Heart left ventricle (tissue), 16 donors: ENCODE results near the gene MGST3. TPM values are rescaled to one million over a fixed set of nuclear protein-coding genes. Genes with fewer than 3 reads are reported as not detected.
A peak's percentile ranks its signal among the peaks of the same experiment; 100 is the strongest.
"Not testable (repeated sequence)": the region's sequence is repeated elsewhere in the genome, so short reads cannot be mapped to it uniquely, and the experiment has no call there.

Source experiments
- ATAC-seq, 4 donors: fragments of 200-7000 bp; cut with Tn5 transposase; one replicate each; pipeline ENCODE4 v1.9.1; 2020 to 2022; ENCODE audit warnings: moderate library complexity in 4 of 4, mild to moderate bottlenecking in 3 of 4, moderate number of reproducible peaks in 1 of 4
- DNase-seq, 5 donors: peaks; one replicate each; pipeline ENCODE4 v3.0.0-alpha.2; 2020
- H3K27ac ChIP-seq, 12 donors: fragments of 200-600 bp; sonication (generic) in 4 of 12; one replicate each; pipeline versions ENCODE4 v1.5.0 to v1.8.0; 2016 to 2022; ENCODE audit warnings: mild to moderate bottlenecking in 2 of 12
- H3K27me3 ChIP-seq, 9 donors: fragments of 200-600 bp; sonication (generic) in 2 of 9; one replicate each; pipeline versions ENCODE4 v1.5.1 to v1.8.0; 2016 to 2022; ENCODE audit warnings: mild to moderate bottlenecking in 3 of 9
- H3K36me3 ChIP-seq, 9 donors: fragments of 200-600 bp; sonication (generic) in 2 of 9; one replicate each; pipeline versions ENCODE4 v1.5.0 to v1.8.0; 2018 to 2022; ENCODE audit warnings: mild to moderate bottlenecking in 2 of 9
- H3K4me1 ChIP-seq, 12 donors: fragments of 200-600 bp; sonication (generic) in 4 of 12; one replicate each; pipeline versions ENCODE4 v1.5.0 to v1.8.0; 2016 to 2022; ENCODE audit warnings: mild to moderate bottlenecking in 3 of 12
- H3K4me3 ChIP-seq, 12 donors: fragments of 200-600 bp; sonication (generic) in 4 of 12; one replicate each; pipeline versions ENCODE4 v1.5.0 to v1.8.0; 2017 to 2022; ENCODE audit warnings: mild to moderate bottlenecking in 9 of 12, moderate library complexity in 4 of 12
- H3K9me3 ChIP-seq, 12 donors: fragments of 200-600 bp; sonication (generic) in 4 of 12; one replicate each; pipeline versions ENCODE4 v1.5.0 to v1.8.0; 2016 to 2022; ENCODE audit warnings: mild to moderate bottlenecking in 1 of 12
- CTCF ChIP-seq, 12 donors: fragments of 200-600 bp; sonication (generic) in 4 of 12; IDR thresholded peaks; one replicate each; pipeline versions ENCODE4 v1.5.0 to v1.8.0; 2018 to 2022; ENCODE audit warnings: antibody characterized with exemption in 12 of 12, mild to moderate bottlenecking in 5 of 12
- POLR2A ChIP-seq, 2 donors: fragments of 450-650 bp; IDR thresholded peaks; one replicate each; pipeline ENCODE4 v1.6.1; 2017; ENCODE audit warnings: antibody characterized with exemption in 2 of 2, mild to moderate bottlenecking in 2 of 2, moderate library complexity in 2 of 2
- WGBS, 4 donors: extraction: QIAGEN DNeasy Blood & Tissue Kit in 2 of 4; methylation state at CpG; one replicate each; pipeline versions ENCODE4 v1.1.5 to v1.1.7; 2013 to 2018; 5-methylcytosine and 5-hydroxymethylcytosine counted together
- intact Hi-C, 10 donors: fragments of 100-400 bp; cut with DNase I; formaldehyde crosslinking; loops; one replicate each; pipeline versions ENCODE4 v1.11.1 to v1.14.2; 2022
- polyA plus RNA-seq, 2 donors: library from polyadenylated mRNA; stranded (reverse); fragments of 200-250 nt; gene quantifications; one replicate each; pipeline ENCODE4 v1.2.3, GENCODE V29; 2013
- total RNA-seq, 9 donors: library from RNA; depleted of rRNA in 2 of 9; stranded (reverse); fragments of >200 nt in 2 of 9; fragmentation: NEBNext Ultra II Directional in 3 of 9; extraction: Animal tissue kit (Norgen Biotek cat#: 25700) in 3 of 9; gene quantifications; one replicate each; pipeline versions ENCODE4 v1.1.0 to v1.2.4, GENCODE V29; 2016 to 2023
- donor health status: ischemic (EF 13 %, LVEDD 7.1; RV severe dilation, severe dysfunction).
- donor health status: healthy with polysubstance abuse.
- donor health status: DM: no; HTN: yes; CAD: no.
- donor health status: DM: no; HTN: no; CAD: no.
- donor health status: ischemic (EF 25% LVEDD 6.9; RV normal size, moderate dysfunction).
- donor health status: ischemic (EF 25% LVEDD 5.7; RV mildly dilated, moderate dysfunction).
- donor health status: healthy.
- donor health status: DM: yes; HTN: yes; CAD: no.
- donor health status: ischemic (EF 35%, LVEDD 5.7; RV mildly dilated, moderate dysfunction).
- donor health status: nonischemic (EF 11% LVEDD 7.7; RV severe dilation, severe dysfunction).
- donor health status: DM: yes; HTN: yes; CAD: no.
- donor health status: PGD.
- donor health status: ischemic (EF 29% LVEDD 5.4; RV normal size, mild dysfunction).
- donor health status: nonischemic (EF 23%, LVEDD 6.1; RV moderate dilation, normal function).

Gene MGST3
- total and polyA plus RNA-seq, 11 donors: 399 to 1,314 (median 747) TPM

GRCh38 chr1:165647970-165648369, 16.9 kb downstream of the MGST3 start:
- H3K27ac ChIP-seq: peak overlapping the region in 4 of 12 donors; percentile 2 to 25 (median 14)
- TF ChIP-seq CTCF (IDR thresholded peaks at IDR 0.05) (no peak), POLR2A (IDR thresholded peaks at IDR 0.05) (no peak)
- peaks cover 9 to 77% (median 40%) of the 10 kb centered on the region in 12 donors for H3K4me1 ChIP-seq
- ATAC-seq (peak; percentile 40 to 62 (median 44)), DNase-seq (peak in 1 of 5 donors; percentile 43)
- H3K36me3 ChIP-seq: peaks cover 0 to 54% (median 35%) of the 10 kb centered on the region in 9 donors
- WGBS, 4 donors: 50 to 62% (median 60%) methylated on average over 4 of the region's 4 CpGs
- intact Hi-C loops: no loop called here
- no peak overlapping the region for H3K4me3 ChIP-seq
- H3K27me3 ChIP-seq: no peaks in the 10 kb centered on the region
- no peaks in the 10 kb centered on the region for H3K9me3 ChIP-seq

- WGBS, 4 donors: 61 to 72% (median 66%) methylated on average over 7 of the region's 7 CpGs
- TF ChIP-seq POLR2A (IDR thresholded peaks at IDR 0.05) (no peak), CTCF (IDR thresholded peaks at IDR 0.05) (no peak)
- ATAC-seq (peak in 3 of 4 donors; percentile 36 to 59 (median 42)), DNase-seq (no peak)
- no peaks in the 10 kb centered on the region for H3K9me3 ChIP-seq
- peaks cover 0 to 65% (median 45%) of the 10 kb centered on the region in 9 donors for H3K36me3 ChIP-seq
- no peak overlapping the region for H3K27ac ChIP-seq
- intact Hi-C loops: no loop called here
- H3K4me3 ChIP-seq: no peak overlapping the region
- no peaks in the 10 kb centered on the region for H3K27me3 ChIP-seq
- H3K4me1 ChIP-seq: peaks cover 9 to 75% (median 40%) of the 10 kb centered on the region in 12 donors
Observed at GRCh38 chr1:165648919-165649572, 18.0 kb downstream of the MGST3 start.

GRCh38 chr1:165650981-165651625, 20.1 kb downstream of the MGST3 start:
- Histone ChIP-seq H3K27me3 (no peaks in the 10 kb centered on the region), H3K4me3 (no peak overlapping the region), H3K36me3 (peaks cover 2 to 77% (median 66%) of the 10 kb centered on the region in 9 donors), H3K27ac (peak overlapping the region in 1 of 12 donors; percentile 13), H3K4me1 (peaks cover 3 to 60% (median 28%) of the 10 kb centered on the region in 12 donors), H3K9me3 (no peaks in the 10 kb centered on the region)
- intact Hi-C loops: no loop called here
- WGBS, 4 donors: 86 to 88% (median 87%) methylated on average over 9 of the region's 9 CpGs
- DNase-seq (no peak), ATAC-seq (no peak)
- TF ChIP-seq CTCF (IDR thresholded peaks at IDR 0.05) (no peak), POLR2A (IDR thresholded peaks at IDR 0.05) (no peak)

GRCh38 chr1:165658766-165659580, 27.9 kb downstream of the MGST3 start:
- ATAC-seq, H3K27me3 ChIP-seq, H3K9me3 ChIP-seq, H3K27ac ChIP-seq, H3K4me3 ChIP-seq, DNase-seq, H3K4me1 ChIP-seq, intact Hi-C loops: not testable (repeated sequence)
- 97 to 98% (median 97%) methylated on average over 9 of the region's 9 CpGs for WGBS, 4 donors
- peaks cover 2 to 94% (median 83%) of the 10 kb centered on the region in 9 donors for H3K36me3 ChIP-seq
